ENCODE results near the gene TRAK1.

TRAK1 gene

GRCh38 chr3:42133500-42134298 lies 42.5 kb downstream of the TRAK1 start:
- Histone ChIP-seq H3K27ac (ENCODE audit: low read length) (no peak overlapping the region), H3K79me2 (ENCODE audit: low read length) (peaks cover 81% of the 10 kb centered on the region), H4K20me1 (ENCODE audit: insufficient read depth, low read length) (peaks cover 77% of the 10 kb centered on the region), H3K4me3 (ENCODE audit: low read length) (no peak overlapping the region), H3K4me2 (ENCODE audit: low read length) (no peak overlapping the region), H3K4me1 (ENCODE audit: low read length) (peaks cover 14% of the 10 kb centered on the region), H2AFZ (ENCODE audit: low read depth, low read length) (no peak overlapping the region), H3K36me3 (replicated peaks; ENCODE audit: low read depth, low read length) (peaks cover 25% of the 10 kb centered on the region), H3K9ac (ENCODE audit: low read length) (no peak overlapping the region), H3K9me3 (ENCODE audit: insufficient read depth, low read length) (no peaks in the 10 kb centered on the region), H3K27me3 (ENCODE audit: low read depth, low read length) (no peaks in the 10 kb centered on the region)
- no peak for TF ChIP-seq EZH2phosphoT487 (IDR thresholded peaks at IDR 0.05; ENCODE audit: low read depth)
- TF ChIP-seq, protein P1, sequence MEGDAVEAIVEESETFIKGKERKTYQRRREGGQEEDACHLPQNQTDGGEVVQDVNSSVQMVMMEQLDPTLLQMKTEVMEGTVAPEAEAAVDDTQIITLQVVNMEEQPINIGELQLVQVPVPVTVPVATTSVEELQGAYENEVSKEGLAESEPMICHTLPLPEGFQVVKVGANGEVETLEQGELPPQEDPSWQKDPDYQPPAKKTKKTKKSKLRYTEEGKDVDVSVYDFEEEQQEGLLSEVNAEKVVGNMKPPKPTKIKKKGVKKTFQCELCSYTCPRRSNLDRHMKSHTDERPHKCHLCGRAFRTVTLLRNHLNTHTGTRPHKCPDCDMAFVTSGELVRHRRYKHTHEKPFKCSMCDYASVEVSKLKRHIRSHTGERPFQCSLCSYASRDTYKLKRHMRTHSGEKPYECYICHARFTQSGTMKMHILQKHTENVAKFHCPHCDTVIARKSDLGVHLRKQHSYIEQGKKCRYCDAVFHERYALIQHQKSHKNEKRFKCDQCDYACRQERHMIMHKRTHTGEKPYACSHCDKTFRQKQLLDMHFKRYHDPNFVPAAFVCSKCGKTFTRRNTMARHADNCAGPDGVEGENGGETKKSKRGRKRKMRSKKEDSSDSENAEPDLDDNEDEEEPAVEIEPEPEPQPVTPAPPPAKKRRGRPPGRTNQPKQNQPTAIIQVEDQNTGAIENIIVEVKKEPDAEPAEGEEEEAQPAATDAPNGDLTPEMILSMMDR (IDR thresholded peaks at IDR 0.05; ENCODE audit: low read depth, low read length) = no peak

- Histone ChIP-seq H3K4me3 (ENCODE audit: low read length) (no peak overlapping the region), H3K27ac (ENCODE audit: low read length) (no peak overlapping the region), H3K36me3 (replicated peaks; ENCODE audit: low read depth, low read length) (peaks cover 30% of the 10 kb centered on the region), H3K9me3 (ENCODE audit: insufficient read depth, low read length) (no peaks in the 10 kb centered on the region), H3K27me3 (ENCODE audit: low read depth, low read length) (no peaks in the 10 kb centered on the region), H3K9ac (ENCODE audit: low read length) (no peak overlapping the region), H4K20me1 (ENCODE audit: insufficient read depth, low read length) (peaks cover 80% of the 10 kb centered on the region), H3K79me2 (ENCODE audit: low read length) (peaks cover 83% of the 10 kb centered on the region), H3K4me1 (ENCODE audit: low read length) (peaks cover 3% of the 10 kb centered on the region), H2AFZ (ENCODE audit: low read depth, low read length) (no peak overlapping the region), H3K4me2 (ENCODE audit: low read length) (no peak overlapping the region)
- TF ChIP-seq EZH2phosphoT487 (IDR thresholded peaks at IDR 0.05; ENCODE audit: low read depth) = no peak
- TF ChIP-seq, protein P1 (IDR thresholded peaks at IDR 0.05; ENCODE audit: low read depth, low read length) = no peak
Measured at GRCh38 chr3:42134867-42135464, 43.8 kb downstream of the TRAK1 start.

- Histone ChIP-seq H3K27me3 (ENCODE audit: low read depth, low read length) (no peaks in the 10 kb centered on the region), H3K4me1 (ENCODE audit: low read length) (no peaks in the 10 kb centered on the region), H3K9me3 (ENCODE audit: insufficient read depth, low read length) (no peaks in the 10 kb centered on the region), H2AFZ (ENCODE audit: low read depth, low read length) (no peak overlapping the region), H3K4me3 (ENCODE audit: low read length) (no peak overlapping the region), H3K9ac (ENCODE audit: low read length) (no peak overlapping the region), H3K36me3 (replicated peaks; ENCODE audit: low read depth, low read length) (peaks cover 24% of the 10 kb centered on the region), H3K79me2 (ENCODE audit: low read length) (peaks cover 86% of the 10 kb centered on the region), H3K4me2 (ENCODE audit: low read length) (no peak overlapping the region), H4K20me1 (ENCODE audit: insufficient read depth, low read length) (peaks cover 85% of the 10 kb centered on the region), H3K27ac (ENCODE audit: low read length) (no peak overlapping the region)
- TF ChIP-seq EZH2phosphoT487 (IDR thresholded peaks at IDR 0.05; ENCODE audit: low read depth) = no peak
- TF ChIP-seq, protein P1 (IDR thresholded peaks at IDR 0.05; ENCODE audit: low read depth, low read length) = no peak
Measured at GRCh38 chr3:42139621-42140453, 48.7 kb downstream of the TRAK1 start.

Measured in OCI-LY3 (cell line).